Activated T-cell treated with anti-CD3 and anti-CD28 coated beads for 1 hour (primary cell): ENCODE results near the gene LRRC47.
A peak's percentile ranks its signal among the peaks of the same experiment; 100 is the strongest.
"Not testable (repeated sequence)": the region's sequence is repeated elsewhere in the genome, so short reads cannot be mapped to it uniquely, and the experiment has no call there.

Experiments used
- DNase-seq: peaks from one replicate; pipeline ENCODE4 v3.0.0-alpha.2; 2020; ENCODE audit warnings: low read depth

The LRRC47 gene

GRCh38 chr1:3772027-3772714 lies 24.1 kb downstream of the LRRC47 start:
- DNase-seq: peak; percentile 79

GRCh38 chr1:3771108-3772026 lies 24.9 kb downstream of the LRRC47 start:
- no peak for DNase-seq

- DNase-seq: no peak
These were observed 26.1 kb downstream of the LRRC47 start for GRCh38 chr1:3770047-3770765.

- DNase-seq: no peak
These were observed 27.4 kb downstream of the LRRC47 start for GRCh38 chr1:3768811-3769390.

GRCh38 chr1:3767328-3767925 lies 28.9 kb downstream of the LRRC47 start:
- no peak for DNase-seq

- no peak for DNase-seq
These were observed 32.8 kb downstream of the LRRC47 start for GRCh38 chr1:3763351-3764125.

- no peak for DNase-seq
These were observed 33.4 kb downstream of the LRRC47 start for GRCh38 chr1:3762873-3763228.

- no peak for DNase-seq
These were observed 34.0 kb downstream of the LRRC47 start for GRCh38 chr1:3762151-3762872.

- no peak for DNase-seq
These were observed 34.8 kb downstream of the LRRC47 start for GRCh38 chr1:3761296-3762010.

- DNase-seq: no peak
These were observed 36.5 kb downstream of the LRRC47 start for GRCh38 chr1:3759796-3760195.

GRCh38 chr1:3759164-3759563 lies 37.1 kb downstream of the LRRC47 start:
- no peak for DNase-seq

- no peak for DNase-seq
These were observed 39.9 kb downstream of the LRRC47 start for GRCh38 chr1:3756394-3756793.

- DNase-seq: no peak
These were observed 42.4 kb downstream of the LRRC47 start for GRCh38 chr1:3753656-3754454.

GRCh38 chr1:3752400-3752945 lies 43.8 kb downstream of the LRRC47 start, which contains the start of gene CCDC27:
Gene CCDC27 (plus strand): TSS chr1:3752450. CDS start chr1:3752482, 32 bp downstream.
- no peak for DNase-seq

- no peak for DNase-seq
These were observed 45.6 kb downstream of the LRRC47 start for GRCh38 chr1:3750741-3751140.

GRCh38 chr1:3749512-3749911 lies 46.8 kb downstream of the LRRC47 start:
- no peak for DNase-seq

GRCh38 chr1:3748316-3748900 lies 47.9 kb downstream of the LRRC47 start:
- not testable (repeated sequence) for DNase-seq

GRCh38 chr1:3747903-3748302 lies 48.4 kb downstream of the LRRC47 start:
- DNase-seq: no peak
